ENCODE results near the gene ECE1. TPM values are rescaled to one million over a fixed set of nuclear protein-coding genes. Genes with fewer than 3 reads are reported as not detected.

ECE1 gene
- total and polyA plus RNA-seq, 3 donors from 2014 or later = 66.1 to 101 (median 96.4) TPM

DNA sequence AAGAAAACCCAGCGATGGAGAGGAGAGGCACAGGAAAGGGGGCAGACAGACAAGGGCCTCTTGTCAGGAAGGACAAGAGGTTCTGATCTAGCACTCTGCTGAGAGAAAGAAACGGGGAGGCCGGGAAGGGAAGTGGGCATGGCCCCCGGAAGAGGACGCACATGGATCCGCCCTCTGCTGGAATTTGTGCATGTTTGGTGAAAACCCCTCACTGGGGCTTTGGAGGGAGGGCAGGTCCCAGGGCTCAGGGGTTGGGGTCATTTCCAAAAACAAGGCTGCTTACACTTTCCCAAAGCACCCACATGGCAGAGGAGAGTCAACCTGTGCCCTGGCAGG, 32.4 kb upstream of the ECE1 start:
- Histone ChIP-seq H3K27me3 (no peaks in the 10 kb centered on the region), H3K4me3 (no peak overlapping the region), H3K27ac (peak overlapping the region; percentile 61 to 93), H3K9me3 (no peaks in the 10 kb centered on the region), H3K36me3 (ENCODE audit: low read depth, missing control alignments) (no peaks in the 10 kb centered on the region), H3K4me1 (peaks cover 100% of the 10 kb centered on the region)
- TF ChIP-seq CTCF (IDR thresholded peaks at IDR 0.05) = no peak
- no peak for TF ChIP-seq POLR2A (IDR thresholded peaks at IDR 0.05)
- intact Hi-C loops (cut with DNase I; ENCODE audit: low total_unique reads) = no loop called here
- WGBS, 2 donors = 4 to 38% methylated on average over 6 of the region's 6 CpGs
- no peak for DNase-seq

GRCh38 chr1:21321963-21322680, 31.9 kb upstream of the ECE1 start:
- DNase-seq = no peak
- WGBS, 2 donors = 65 to 77% methylated on average over 6 to 9 of the region's 9 CpGs

GRCh38 chr1:21320410-21321108, 30.3 kb upstream of the ECE1 start:
- Histone ChIP-seq H3K4me3 (no peak overlapping the region), H3K9me3 (no peaks in the 10 kb centered on the region), H3K27ac (peak overlapping the region; percentile 90 to 93), H3K4me1 (peaks cover 88% of the 10 kb centered on the region), H3K27me3 (no peaks in the 10 kb centered on the region), H3K36me3 (ENCODE audit: low read depth, missing control alignments) (no peaks in the 10 kb centered on the region)
- 52 to 62% methylated on average over 7 to 12 of the region's 12 CpGs for WGBS, 2 donors
- DNase-seq = no peak
- TF ChIP-seq POLR2A (IDR thresholded peaks at IDR 0.05) (no peak), CTCF (IDR thresholded peaks at IDR 0.05) (no peak)
- intact Hi-C loops (cut with DNase I; ENCODE audit: low total_unique reads) = no loop called here

More at GRCh38 chr1:21321963-21322680, 31.9 kb upstream of the ECE1 start:
- Histone ChIP-seq H3K36me3 (ENCODE audit: low read depth, missing control alignments) (no peaks in the 10 kb centered on the region), H3K9me3 (no peaks in the 10 kb centered on the region), H3K4me1 (peaks cover 100% of the 10 kb centered on the region), H3K27ac (peak overlapping the region; percentile 61 to 93), H3K4me3 (no peak overlapping the region), H3K27me3 (no peaks in the 10 kb centered on the region)
- TF ChIP-seq POLR2A (IDR thresholded peaks at IDR 0.05) = no peak
- intact Hi-C loops (cut with DNase I; ENCODE audit: low total_unique reads) = no loop called here

DNA sequence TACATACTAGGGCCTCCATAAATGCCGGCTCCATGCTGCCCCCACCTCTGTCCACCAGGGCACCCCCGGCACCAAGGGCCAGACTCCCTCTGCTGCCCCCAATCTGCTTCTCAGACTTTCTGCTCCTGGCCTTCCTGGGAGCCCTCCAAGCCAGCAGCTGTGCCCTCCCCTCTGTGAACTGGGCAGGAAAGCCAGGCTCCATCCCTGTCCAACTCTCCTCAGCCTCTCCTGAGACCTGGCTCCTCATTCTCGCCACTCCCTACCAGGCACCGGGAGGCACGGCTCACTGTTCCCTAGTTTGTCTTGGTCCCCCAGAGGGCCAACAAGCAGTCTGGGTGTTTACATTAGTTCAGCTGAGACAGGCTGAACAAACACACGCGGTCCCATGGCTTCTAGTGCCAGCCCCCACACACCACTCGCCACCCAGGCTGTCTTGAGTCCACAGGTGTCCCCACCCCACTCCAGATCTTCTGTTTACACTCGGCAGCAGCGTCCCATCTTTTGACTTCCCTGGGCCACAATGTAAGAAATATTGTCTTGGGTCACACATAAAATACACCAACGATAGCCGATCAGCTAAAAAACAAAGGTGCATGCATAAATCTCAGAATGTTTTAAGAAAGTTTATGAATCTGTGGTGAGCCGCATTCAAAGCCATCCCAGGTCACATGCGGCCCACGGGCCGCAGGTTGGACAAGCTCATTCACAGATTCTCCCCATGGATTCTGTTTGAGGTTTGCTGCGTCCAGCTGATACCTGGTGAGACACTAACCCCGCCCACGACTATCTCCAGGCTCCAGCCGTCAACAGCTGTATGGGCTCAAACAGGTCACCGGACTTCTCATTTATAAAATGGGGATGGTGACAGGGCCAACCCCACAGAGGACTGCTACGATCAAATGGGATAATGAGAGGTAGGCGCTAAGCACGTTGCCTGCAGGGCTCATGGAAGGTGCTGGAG, 29.5 kb upstream of the ECE1 start:
- intact Hi-C loops (cut with DNase I; ENCODE audit: low total_unique reads) = no loop called here
- Histone ChIP-seq H3K4me3 (no peak overlapping the region), H3K27ac (peak overlapping the region; percentile 90 to 93), H3K9me3 (no peaks in the 10 kb centered on the region), H3K4me1 (peaks cover 79% of the 10 kb centered on the region), H3K27me3 (no peaks in the 10 kb centered on the region), H3K36me3 (ENCODE audit: low read depth, missing control alignments) (no peaks in the 10 kb centered on the region)
- TF ChIP-seq POLR2A (IDR thresholded peaks at IDR 0.05) = no peak
- TF ChIP-seq CTCF (IDR thresholded peaks at IDR 0.05) = peak in 1 of 3 experiments; percentile 16
- 47 to 61% methylated on average over 24 of the region's 24 CpGs for WGBS, 2 donors
- DNase-seq = no peak

GRCh38 chr1:21318714-21319159, 28.5 kb upstream of the ECE1 start:
- WGBS, 2 donors = 30 to 41% methylated on average over 15 to 16 of the region's 16 CpGs
- Histone ChIP-seq H3K9me3 (no peaks in the 10 kb centered on the region), H3K36me3 (ENCODE audit: low read depth, missing control alignments) (no peaks in the 10 kb centered on the region), H3K27ac (peak overlapping the region; percentile 90 to 93), H3K4me1 (peaks cover 77% of the 10 kb centered on the region), H3K27me3 (no peaks in the 10 kb centered on the region), H3K4me3 (no peak overlapping the region)
- intact Hi-C loops (cut with DNase I; ENCODE audit: low total_unique reads) = no loop called here
- DNase-seq = peak; percentile 94
- TF ChIP-seq CTCF (IDR thresholded peaks at IDR 0.05) (no peak), POLR2A (IDR thresholded peaks at IDR 0.05) (no peak)
